Mesothelial cell of epicardium (in vitro differentiated cells): ENCODE measurements around the gene LMNA. TPM values are rescaled to one million over a fixed set of nuclear protein-coding genes. Genes with fewer than 3 reads are reported as not detected.
A peak's percentile ranks its signal among the peaks of the same experiment; 100 is the strongest.

Experiments used
- DNase-seq, 2 experiments: peaks; one replicate each; pipeline ENCODE4 v3.0.0; 2021; ENCODE audit warnings: low spot score in 2 of 2; ENCODE audit not compliant: unreplicated experiment in 2 of 2
- H3K27ac Mint-ChIP-seq: 2 replicates; pipeline ENCODE4 v1.8.0; 2021; ENCODE audit warnings: mixed read lengths
- H3K27me3 Mint-ChIP-seq: 2 replicates; pipeline ENCODE4 v1.8.0; 2021; ENCODE audit warnings: low read depth, mixed read lengths
- H3K36me3 Mint-ChIP-seq: 2 replicates; pipeline ENCODE4 v1.8.0; 2021; ENCODE audit warnings: mixed read lengths
- H3K4me1 Mint-ChIP-seq: 2 replicates; pipeline ENCODE4 v1.8.0; 2021; ENCODE audit warnings: mixed read lengths
- H3K4me3 Mint-ChIP-seq: 2 replicates; pipeline ENCODE4 v1.8.0; 2021; ENCODE audit warnings: mild to moderate bottlenecking, moderate library complexity, mixed read lengths
- H3K9me3 Mint-ChIP-seq: 2 replicates; pipeline ENCODE4 v1.8.0; 2021; ENCODE audit warnings: mixed read lengths
- total RNA-seq: library from RNA; stranded (reverse); gene quantifications from 3 replicates; pipeline ENCODE4 v1.2.1, GENCODE V29; 2021
- TF ChIP-seq, protein P1 (sequence below): fragments of 200-600 bp; sonication (generic); IDR thresholded peaks from one replicate; pipeline ENCODE4 v1.5.0; 2021; ENCODE audit warnings: antibody characterized with exemption; ENCODE audit not compliant: unreplicated experiment

Gene LMNA
- total RNA-seq, 1 donor from 2014 or later, result 96.9 TPM

DNA sequence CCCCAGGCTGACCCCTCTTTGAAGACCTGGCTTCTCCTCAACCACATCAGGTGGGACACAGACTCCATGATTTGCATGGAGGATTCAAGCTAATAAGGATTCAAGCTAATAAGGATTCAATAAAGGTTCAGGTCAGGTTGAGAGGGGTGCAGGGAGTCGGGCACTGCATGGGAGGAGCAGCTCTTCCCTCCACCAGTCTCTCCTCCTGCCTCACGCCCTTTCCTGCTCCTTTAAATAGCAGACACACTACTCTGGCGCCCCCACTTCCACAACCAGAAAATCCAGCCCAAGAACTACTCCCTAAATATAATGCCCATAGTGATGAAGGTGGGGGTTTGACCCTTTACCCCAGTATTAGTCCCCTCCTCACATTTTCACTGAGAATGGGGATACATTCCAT, 39.3 kb upstream of the LMNA start:
- H3K36me3 Mint-ChIP-seq, result peaks cover 21% of the 10 kb centered on the region
- no peak overlapping the region for H3K4me3 Mint-ChIP-seq
- TF ChIP-seq, protein P1, sequence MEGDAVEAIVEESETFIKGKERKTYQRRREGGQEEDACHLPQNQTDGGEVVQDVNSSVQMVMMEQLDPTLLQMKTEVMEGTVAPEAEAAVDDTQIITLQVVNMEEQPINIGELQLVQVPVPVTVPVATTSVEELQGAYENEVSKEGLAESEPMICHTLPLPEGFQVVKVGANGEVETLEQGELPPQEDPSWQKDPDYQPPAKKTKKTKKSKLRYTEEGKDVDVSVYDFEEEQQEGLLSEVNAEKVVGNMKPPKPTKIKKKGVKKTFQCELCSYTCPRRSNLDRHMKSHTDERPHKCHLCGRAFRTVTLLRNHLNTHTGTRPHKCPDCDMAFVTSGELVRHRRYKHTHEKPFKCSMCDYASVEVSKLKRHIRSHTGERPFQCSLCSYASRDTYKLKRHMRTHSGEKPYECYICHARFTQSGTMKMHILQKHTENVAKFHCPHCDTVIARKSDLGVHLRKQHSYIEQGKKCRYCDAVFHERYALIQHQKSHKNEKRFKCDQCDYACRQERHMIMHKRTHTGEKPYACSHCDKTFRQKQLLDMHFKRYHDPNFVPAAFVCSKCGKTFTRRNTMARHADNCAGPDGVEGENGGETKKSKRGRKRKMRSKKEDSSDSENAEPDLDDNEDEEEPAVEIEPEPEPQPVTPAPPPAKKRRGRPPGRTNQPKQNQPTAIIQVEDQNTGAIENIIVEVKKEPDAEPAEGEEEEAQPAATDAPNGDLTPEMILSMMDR, result no peak
- H3K27ac Mint-ChIP-seq, result peak overlapping the region; percentile 79
- H3K27me3 Mint-ChIP-seq, result no peaks in the 10 kb centered on the region
- H3K9me3 Mint-ChIP-seq, result no peaks in the 10 kb centered on the region
- H3K4me1 Mint-ChIP-seq, result peaks cover 75% of the 10 kb centered on the region
- DNase-seq, result no peak

DNA sequence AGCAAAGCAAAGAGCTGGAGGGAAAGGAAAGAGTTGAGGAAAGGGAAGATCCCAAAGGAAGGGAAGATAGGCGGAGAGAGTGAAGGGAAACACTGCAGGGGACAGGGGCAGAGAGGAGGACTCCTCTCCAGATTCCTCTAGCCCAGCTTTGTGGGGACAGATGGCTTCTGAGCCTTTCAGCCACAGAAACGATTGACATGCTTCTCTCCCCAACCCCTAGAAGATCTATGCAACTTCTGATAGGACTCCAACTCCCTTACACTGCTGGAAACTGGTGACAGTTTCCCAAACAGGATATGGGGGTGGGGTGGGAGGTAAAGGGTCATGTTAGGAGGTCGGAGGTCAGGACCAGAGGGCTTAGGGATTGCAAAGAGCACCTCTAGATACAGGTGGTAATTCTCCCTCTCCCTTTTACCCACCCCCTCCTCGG, 38.7 kb upstream of the LMNA start:
- no peak for DNase-seq
- TF ChIP-seq, protein P1, result no peak
- no peak overlapping the region for H3K4me3 Mint-ChIP-seq
- peaks cover 70% of the 10 kb centered on the region for H3K4me1 Mint-ChIP-seq
- H3K36me3 Mint-ChIP-seq, result peaks cover 21% of the 10 kb centered on the region
- H3K9me3 Mint-ChIP-seq, result no peaks in the 10 kb centered on the region
- no peaks in the 10 kb centered on the region for H3K27me3 Mint-ChIP-seq
- H3K27ac Mint-ChIP-seq, result peak overlapping the region; percentile 79

DNA sequence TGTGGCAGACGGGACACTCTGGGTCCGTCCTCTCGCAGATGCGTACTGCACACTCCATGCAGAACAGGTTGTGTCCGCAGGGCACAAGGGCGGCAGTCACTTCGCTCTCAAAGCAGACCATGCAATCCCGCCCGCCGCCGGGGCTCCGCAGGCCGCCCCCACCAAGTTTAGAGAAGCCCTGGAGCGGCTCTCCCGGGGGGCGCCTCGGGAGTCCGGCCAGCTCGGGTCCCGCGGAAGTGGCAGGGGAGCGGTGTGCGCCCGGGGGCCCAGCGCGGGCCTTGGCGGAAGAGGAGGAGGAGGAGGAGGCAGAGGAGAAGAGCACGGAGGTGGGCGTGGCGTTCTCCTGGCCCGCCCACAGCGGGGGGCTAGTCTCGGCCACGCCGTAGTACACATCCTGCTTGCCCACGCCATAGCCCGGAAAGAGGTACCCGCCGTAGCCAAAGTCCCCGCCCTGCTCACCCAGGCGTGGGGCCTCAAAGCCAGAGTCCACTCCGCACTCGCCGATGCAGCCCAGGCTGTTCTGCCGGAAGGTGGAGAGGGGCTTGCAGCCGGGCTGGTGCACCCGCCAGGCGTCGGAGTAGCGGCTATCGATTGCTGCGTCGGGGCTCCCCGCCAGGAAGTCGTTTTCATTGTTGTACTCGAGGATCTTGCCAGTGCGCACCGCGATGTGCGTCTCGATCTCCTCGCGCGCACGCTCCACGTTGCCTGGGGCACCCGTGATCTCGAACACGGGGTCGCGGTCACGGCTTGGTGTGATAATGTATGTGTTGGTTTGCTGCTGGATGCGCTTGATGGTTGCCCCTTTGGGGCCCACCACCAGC, 37.7 kb upstream of the LMNA start:
- Mint-ChIP-seq H3K27ac (peak overlapping the region; percentile 40), H3K27me3 (no peaks in the 10 kb centered on the region), H3K36me3 (peaks cover 21% of the 10 kb centered on the region), H3K4me1 (peaks cover 69% of the 10 kb centered on the region), H3K4me3 (no peak overlapping the region), H3K9me3 (no peaks in the 10 kb centered on the region)
- no peak for DNase-seq
- TF ChIP-seq, protein P1, result no peak

DNA sequence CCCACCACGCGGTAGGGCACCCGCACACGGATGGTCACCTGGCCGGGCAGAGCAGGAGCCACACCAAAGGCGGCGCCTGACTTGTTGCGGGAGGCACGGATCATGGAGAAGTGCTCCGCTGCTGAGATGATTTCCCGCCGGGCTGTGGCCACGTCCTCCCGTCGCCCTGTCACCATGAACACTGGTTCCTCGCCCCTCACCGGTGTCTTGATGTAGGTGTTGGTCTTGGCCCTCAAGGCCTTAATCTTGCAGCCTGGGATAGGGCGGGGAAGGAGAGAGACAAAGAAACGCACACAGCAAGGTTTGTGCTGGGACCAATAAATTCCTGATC, 37.1 kb upstream of the LMNA start:
- TF ChIP-seq, protein P1, result no peak
- DNase-seq, result no peak
- no peak overlapping the region for H3K4me3 Mint-ChIP-seq

DNA sequence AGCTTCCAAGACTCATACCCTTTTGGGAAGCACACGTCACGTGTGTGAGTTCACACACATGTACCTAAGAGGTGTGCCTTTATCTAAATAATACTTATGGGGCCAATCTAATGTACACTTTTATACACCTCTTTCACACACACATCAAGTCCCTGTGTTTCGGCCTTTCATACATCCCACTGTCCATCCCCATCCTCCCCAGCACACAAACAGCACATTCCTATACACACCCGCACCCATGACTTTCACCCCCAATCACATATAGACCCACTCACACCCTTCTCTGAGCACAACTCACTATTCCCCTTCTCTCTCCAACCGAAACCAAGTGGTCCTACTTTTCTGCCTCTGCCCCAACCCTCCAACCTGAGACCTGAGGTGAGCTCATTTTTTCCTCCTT, 35.8 kb upstream of the LMNA start:
- Mint-ChIP-seq H3K4me1 (peaks cover 58% of the 10 kb centered on the region), H3K4me3 (peak overlapping the region; percentile 98), H3K9me3 (no peaks in the 10 kb centered on the region), H3K36me3 (peaks cover 21% of the 10 kb centered on the region), H3K27me3 (no peaks in the 10 kb centered on the region), H3K27ac (peak overlapping the region; percentile 97)
- TF ChIP-seq, protein P1, result no peak
- no peak for DNase-seq

More for the DNA sequence above, 37.1 kb upstream of the LMNA start:
- Mint-ChIP-seq H3K27me3 (no peaks in the 10 kb centered on the region), H3K36me3 (peaks cover 21% of the 10 kb centered on the region), H3K9me3 (no peaks in the 10 kb centered on the region), H3K27ac (peak overlapping the region; percentile 40), H3K4me1 (peaks cover 64% of the 10 kb centered on the region)

DNA sequence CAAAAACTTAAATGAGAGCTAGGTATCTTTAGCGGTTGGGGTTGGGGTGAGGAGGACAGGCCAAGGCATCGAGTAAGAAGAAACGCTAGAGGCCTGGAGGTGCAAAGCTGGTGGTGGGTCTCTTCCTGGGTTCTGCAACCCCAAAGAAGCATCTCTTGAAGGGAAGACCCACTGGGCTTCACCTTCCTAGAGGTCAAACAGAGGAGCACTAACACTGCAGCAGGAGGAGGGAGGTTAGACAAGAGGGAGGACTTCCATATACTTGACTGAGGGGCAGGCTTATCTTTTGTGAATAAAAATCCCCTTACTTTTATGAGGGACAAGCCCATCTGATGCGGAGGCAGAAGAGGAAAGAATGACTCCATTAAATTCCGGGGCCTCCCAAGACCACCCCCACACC, 34.7 kb upstream of the LMNA start:
- no peaks in the 10 kb centered on the region for H3K9me3 Mint-ChIP-seq
- H3K27me3 Mint-ChIP-seq, result no peaks in the 10 kb centered on the region
- H3K4me3 Mint-ChIP-seq, result peak overlapping the region; percentile 98
- peaks cover 61% of the 10 kb centered on the region for H3K4me1 Mint-ChIP-seq
- no peak for DNase-seq
- H3K27ac Mint-ChIP-seq, result peak overlapping the region; percentile 97
- peaks cover 20% of the 10 kb centered on the region for H3K36me3 Mint-ChIP-seq
- TF ChIP-seq, protein P1, result no peak
